Measurements from ENCODE around the gene SIRPA.

Gene SIRPA

DNA sequence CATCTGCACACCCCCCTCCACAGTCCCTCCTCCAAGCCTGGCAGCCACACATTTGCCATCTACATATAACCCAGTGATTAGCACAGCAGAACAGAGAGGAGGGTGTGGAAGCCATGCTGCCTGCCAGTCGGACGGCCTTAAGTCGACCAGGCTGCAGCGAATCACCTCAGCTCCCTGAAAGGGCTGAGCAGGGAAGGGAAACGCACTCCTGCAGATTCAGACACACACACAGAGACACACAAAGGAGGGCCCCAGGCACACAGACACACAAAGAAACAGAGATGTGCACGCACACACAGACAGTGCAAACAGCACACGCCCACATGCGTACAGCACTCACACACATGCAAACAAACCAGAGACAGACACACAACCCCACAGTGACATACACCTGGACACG, 11.2 kb upstream of the SIRPA start:
- DNase-seq (ENCODE audit: low read depth, low spot score), result no peak
- in situ Hi-C loops (cut with HindIII; ENCODE audit: low sequenced_read_pairs), result no loop called here
- H3K4me3 ChIP-seq (ENCODE audit: low read depth, low read length), result no peak overlapping the region
- TF ChIP-seq, protein P1, sequence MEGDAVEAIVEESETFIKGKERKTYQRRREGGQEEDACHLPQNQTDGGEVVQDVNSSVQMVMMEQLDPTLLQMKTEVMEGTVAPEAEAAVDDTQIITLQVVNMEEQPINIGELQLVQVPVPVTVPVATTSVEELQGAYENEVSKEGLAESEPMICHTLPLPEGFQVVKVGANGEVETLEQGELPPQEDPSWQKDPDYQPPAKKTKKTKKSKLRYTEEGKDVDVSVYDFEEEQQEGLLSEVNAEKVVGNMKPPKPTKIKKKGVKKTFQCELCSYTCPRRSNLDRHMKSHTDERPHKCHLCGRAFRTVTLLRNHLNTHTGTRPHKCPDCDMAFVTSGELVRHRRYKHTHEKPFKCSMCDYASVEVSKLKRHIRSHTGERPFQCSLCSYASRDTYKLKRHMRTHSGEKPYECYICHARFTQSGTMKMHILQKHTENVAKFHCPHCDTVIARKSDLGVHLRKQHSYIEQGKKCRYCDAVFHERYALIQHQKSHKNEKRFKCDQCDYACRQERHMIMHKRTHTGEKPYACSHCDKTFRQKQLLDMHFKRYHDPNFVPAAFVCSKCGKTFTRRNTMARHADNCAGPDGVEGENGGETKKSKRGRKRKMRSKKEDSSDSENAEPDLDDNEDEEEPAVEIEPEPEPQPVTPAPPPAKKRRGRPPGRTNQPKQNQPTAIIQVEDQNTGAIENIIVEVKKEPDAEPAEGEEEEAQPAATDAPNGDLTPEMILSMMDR (IDR thresholded peaks at IDR 0.05; ENCODE audit: low read depth, low read length), result no peak

DNA sequence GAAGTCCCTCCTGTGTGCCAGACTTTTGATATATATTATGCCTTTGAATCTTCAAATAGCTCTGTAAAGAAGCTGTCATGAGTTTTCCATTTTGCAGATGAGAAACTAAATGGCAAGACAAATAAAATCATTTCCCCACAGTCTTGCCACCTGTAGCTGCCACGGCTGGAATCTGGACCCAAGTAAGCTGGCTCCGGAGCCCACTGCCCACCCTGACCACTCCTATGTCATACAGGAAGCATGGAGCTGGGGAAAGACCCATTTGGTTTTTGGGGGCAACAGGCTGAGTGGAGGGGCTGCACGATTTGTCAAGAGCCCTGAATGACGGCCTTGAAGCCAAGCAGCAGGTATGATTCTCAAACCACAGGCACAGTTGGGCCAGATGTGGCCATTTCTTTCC, 10.0 kb upstream of the SIRPA start:
- no peak overlapping the region for H3K4me3 ChIP-seq (ENCODE audit: low read depth, low read length)
- TF ChIP-seq, protein P1 (IDR thresholded peaks at IDR 0.05; ENCODE audit: low read depth, low read length), result no peak
- no peak for DNase-seq (ENCODE audit: low read depth, low spot score)
- in situ Hi-C loops (cut with HindIII; ENCODE audit: low sequenced_read_pairs), result no loop called here

DNA sequence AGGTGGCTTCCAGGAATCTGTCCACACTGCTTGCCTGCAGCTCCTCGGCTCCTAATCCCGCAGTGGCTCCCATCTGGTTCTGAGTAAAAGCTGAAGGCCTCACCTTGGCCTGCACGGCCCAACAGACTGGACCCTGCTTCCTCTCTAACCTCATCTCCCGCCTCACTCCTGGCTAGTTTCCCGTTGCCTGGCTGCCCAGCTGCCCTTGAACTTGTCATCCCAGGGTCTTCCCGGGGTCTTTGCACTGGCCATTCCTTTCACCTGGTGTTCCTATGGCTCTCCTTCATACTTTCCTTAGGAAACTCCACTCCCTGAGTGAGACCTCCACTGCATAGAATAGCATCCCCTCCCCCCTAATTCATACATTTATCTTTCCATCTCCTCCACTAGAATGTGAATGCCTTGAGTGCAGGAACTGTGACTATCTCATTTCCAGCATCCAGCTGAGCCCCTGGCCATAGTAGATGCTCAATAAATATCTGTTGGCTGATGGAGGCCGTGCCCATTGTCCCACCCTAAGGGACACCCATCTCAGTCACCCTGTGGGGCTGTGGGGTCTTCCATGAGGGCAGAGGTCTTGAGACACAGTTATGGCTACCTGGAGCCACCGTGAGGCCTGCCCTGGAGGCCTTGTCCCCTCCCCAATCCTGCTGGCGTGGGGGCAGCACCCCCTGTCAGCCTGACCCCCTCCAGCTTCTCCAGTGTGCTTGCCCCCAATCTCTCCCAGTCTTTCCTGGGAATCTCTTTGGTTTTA, 9.1 kb upstream of the SIRPA start:
- TF ChIP-seq, protein P1 (IDR thresholded peaks at IDR 0.05; ENCODE audit: low read depth, low read length), result no peak
- H3K4me3 ChIP-seq (ENCODE audit: low read depth, low read length), result no peak overlapping the region
- in situ Hi-C loops (cut with HindIII; ENCODE audit: low sequenced_read_pairs), result no loop called here
- no peak for DNase-seq (ENCODE audit: low read depth, low spot score)

DNA sequence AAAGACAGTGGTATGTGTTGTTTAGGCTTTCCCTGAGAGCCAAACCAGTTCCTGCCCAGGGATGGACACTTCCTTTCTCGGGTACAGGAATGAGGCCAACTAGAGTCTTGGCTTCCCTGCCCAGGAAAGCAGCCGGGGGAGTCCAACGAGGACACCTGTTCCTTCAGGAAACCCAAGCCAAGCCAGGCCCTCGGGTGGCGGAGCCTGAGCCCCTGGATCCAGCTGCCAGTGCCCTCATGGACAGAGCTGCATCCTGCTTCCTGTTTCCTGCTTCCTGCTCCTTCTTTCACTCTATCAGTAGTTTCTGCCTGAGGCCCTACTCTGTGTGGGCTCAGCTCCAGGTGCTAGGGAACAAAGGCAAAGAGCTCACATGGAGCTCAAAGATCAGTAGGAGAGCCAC, 7.9 kb upstream of the SIRPA start:
- H3K4me3 ChIP-seq (ENCODE audit: low read depth, low read length), result no peak overlapping the region
- no peak for DNase-seq (ENCODE audit: low read depth, low spot score)
- in situ Hi-C loops (cut with HindIII; ENCODE audit: low sequenced_read_pairs), result no loop called here
- TF ChIP-seq, protein P1 (IDR thresholded peaks at IDR 0.05; ENCODE audit: low read depth, low read length), result no peak

DNA sequence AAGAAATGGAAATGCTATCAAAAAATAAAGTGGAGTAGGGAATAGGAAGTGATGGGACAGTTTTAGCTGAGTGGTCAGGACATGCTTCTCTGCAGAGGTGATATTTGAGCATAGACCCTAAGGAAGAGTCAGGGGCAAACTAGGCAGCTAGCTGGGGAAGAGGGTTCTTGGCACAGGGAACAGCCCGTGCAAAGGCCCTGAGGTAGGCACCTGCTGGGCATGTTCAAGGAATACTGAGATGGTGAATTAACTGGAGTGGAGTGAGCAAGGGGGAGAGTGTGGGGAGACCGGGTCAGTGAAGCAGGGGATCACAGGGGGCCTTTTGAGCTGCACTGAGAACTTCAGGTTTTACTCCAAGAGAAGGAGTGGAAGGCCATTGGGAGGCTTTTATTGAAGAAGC, 7.5 kb upstream of the SIRPA start:
- H3K4me3 ChIP-seq (ENCODE audit: low read depth, low read length), result no peak overlapping the region
- TF ChIP-seq, protein P1 (IDR thresholded peaks at IDR 0.05; ENCODE audit: low read depth, low read length), result no peak
- in situ Hi-C loops (cut with HindIII; ENCODE audit: low sequenced_read_pairs), result no loop called here
- no peak for DNase-seq (ENCODE audit: low read depth, low spot score)

DNA sequence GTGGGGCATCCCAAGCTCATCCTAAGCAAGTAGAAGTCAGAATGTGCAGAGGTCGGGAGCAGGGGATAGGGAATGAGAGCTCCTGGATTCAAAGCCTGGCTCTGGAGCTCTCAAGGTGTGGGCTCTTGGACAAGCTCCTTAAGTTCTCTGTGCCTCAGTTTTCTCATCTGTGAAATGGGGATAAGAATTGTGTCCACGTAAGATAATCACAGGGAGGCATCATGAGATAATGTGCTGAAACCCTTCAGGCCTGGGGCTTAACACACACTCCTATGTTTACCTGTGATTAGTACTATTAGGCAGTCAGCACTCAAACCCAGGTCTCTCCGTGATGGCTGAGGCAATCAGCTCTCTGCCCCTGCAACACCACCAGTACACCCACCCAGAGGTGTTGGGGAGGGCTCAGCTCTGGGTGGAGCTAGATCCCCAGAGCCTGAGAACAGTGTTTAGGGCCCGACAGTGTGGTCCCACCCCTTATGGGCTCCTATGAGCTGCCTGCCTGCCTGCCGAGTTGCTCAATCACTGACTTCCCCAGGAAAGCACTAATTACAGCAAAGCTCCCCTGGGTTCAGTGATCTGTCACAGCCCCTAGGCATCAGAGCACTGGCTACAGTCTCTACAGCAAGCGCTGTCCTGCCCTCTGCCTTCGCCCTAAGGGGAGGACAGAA, 6.3 kb upstream of the SIRPA start:
- no peak overlapping the region for H3K4me3 ChIP-seq (ENCODE audit: low read depth, low read length)
- in situ Hi-C loops (cut with HindIII; ENCODE audit: low sequenced_read_pairs), result no loop called here
- TF ChIP-seq, protein P1 (IDR thresholded peaks at IDR 0.05; ENCODE audit: low read depth, low read length), result no peak
- DNase-seq (ENCODE audit: low read depth, low spot score), result no peak

All from astrocyte of the spinal cord (primary cell).